HG03060 (cell line): ENCODE results near the gene KRTCAP3.
"Not testable (repeated sequence)": the region's sequence is repeated elsewhere in the genome, so short reads cannot be mapped to it uniquely, and the experiment has no call there.

Experiments used
- ATAC-seq: cut with Tn5 transposase; IDR thresholded peaks from one replicate; pipeline ENCODE4 v1.9.1; 2021; ENCODE audit warnings: low read depth, moderate number of reproducible peaks; ENCODE audit not compliant: unreplicated experiment

Gene KRTCAP3

DNA sequence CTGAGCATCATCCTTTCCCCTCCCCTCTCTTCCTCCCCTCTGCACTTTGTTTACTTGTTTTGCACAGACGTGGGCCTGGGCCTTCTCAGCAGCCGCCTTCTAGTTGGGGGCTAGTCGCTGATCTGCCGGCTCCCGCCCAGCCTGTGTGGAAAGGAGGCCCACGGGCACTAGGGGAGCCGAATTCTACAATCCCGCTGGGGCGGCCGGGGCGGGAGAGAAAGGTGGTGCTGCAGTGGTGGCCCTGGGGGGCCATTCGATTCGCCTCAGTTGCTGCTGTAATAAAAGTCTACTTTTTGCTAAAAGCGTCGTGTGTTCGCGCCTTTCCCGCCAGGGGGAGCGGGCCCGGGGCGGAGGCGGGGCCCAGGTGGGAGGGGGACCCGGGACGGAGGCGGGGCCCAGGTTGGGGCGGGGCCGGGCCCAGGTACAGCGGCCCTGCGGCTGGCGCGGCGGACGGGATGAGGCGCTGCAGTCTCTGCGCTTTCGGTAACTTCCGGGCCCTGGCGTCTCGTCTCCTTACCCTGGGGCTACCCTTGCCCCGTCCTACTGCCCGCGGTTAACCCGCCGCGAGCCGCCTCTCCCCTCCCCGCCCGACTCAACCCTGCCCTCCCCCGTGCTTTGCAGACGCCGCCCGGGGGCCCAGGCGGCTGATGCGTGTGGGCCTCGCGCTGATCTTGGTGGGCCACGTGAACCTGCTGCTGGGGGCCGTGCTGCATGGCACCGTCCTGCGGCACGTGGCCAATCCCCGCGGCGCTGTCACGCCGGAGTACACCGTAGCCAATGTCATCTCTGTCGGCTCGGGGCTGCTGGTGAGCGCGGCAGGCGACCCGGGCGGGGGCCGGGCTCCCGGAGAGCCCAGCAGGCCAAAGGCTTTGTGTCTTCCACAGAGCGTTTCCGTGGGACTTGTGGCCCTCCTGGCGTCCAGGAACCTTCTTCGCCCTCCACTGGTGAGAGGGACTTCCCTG, at the start of gene KRTCAP3:
TSS of gene KRTCAP3 (plus strand) at position 424 of the 962 bp plus-strand sequence. CDS start at position 456, 32 bp downstream.
- ATAC-seq: no peak

DNA sequence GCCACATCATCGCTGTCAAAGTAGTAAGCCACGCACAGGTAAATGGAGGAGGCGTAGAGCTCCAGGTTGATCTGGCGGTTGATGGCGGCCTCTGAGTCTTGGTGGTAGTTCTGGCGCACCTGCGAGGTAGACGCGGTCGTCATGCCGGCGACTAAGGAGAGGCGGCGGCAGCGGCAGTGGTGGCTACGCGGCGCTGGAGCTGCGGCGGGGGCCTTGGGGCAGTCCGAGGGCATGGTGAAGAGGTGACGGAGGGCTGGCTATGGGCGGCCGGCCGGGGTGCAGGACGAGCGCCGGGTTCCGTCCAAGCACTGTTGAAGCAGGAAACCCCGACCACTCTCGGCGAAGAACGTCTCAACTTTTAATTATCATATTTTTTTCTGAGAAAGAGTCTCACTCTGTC, 49.0 kb upstream of the KRTCAP3 start:
- no peak for ATAC-seq

- ATAC-seq: no peak
These were observed 43.2 kb upstream of the KRTCAP3 start for GRCh38 chr2:27398962-27399361.

DNA sequence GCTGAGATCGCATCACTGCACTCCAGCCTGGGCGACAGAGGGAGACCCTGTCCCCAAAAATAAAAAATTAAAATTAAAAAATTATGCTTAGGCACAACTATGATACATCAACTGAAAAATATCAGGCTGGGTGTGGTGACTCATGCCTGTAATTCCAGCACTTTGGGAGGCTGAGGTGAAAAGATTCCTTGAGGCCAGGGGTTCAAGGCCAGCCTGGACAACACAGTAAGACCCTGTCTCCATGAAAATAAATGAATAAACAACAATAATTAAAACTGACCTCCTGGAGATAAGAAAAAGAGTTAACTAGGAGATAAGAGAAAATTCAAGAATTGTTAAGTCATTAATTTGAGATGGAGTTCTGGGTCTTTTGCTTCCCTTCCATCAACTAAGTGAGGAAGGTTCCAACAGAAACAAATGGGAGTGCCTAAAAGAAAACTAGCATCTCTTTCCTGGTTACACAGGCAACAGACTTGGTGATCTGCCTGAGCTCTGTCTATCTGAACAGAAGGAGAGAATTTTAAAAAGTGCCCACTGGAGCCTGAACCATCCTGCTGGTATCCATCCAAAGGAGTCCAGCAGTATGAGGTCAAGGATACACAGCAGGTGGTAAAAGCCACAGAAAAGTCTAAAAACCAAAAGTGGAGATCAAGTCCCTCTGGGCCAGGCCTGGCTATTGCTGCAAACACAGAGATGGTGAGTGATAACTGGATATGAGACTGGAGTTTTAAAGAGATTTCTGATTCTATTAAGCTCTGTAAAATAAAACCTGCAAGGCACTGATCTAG, 41.6 kb upstream of the KRTCAP3 start:
- no peak for ATAC-seq

DNA sequence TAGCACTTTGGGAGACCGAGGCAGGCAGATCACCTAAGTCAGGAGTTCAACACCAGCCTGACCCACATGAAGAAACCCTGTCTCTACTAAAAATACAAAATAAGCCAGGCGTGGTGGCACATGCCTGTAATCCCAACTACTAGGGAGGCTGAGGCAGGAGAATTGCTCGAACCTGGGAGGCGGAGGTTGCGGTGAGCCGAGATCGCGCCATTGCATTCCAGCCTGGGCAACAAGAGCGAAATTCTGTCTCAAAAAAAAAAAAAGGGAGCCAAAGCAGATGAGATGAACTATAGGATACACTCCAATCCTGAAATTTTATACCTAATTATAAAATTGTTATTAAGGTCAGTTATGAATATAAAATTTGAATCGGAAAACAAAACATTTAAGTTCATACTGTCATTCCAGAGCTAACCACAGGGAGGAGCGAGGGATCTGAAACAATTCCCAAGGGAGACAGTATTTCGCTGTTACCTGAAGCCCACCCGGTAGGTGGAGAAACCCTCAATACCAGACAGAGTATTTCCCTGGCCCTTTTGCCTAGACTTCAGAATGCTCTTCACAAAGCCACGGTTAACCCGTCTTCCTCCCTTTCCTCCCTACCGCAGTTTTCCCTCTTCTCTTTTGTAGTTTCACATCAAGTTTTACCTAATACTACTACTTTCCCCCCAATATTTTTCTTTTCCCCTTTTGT, 34.2 kb upstream of the KRTCAP3 start:
- ATAC-seq: no peak

GRCh38 chr2:27408601-27409320, 33.4 kb upstream of the KRTCAP3 start:
- no peak for ATAC-seq

GRCh38 chr2:27409321-27410073, 32.7 kb upstream of the KRTCAP3 start, which contains the start of gene PPM1G:
Gene PPM1G (minus strand): TSS chr2:27409591. CDS start chr2:27409422, 169 bp downstream.
- ATAC-seq: peak; percentile 73

GRCh38 chr2:27412419-27413152, 29.6 kb upstream of the KRTCAP3 start:
- no peak for ATAC-seq

- no peak for ATAC-seq
These were observed 26.0 kb upstream of the KRTCAP3 start for GRCh38 chr2:27416151-27416550.

DNA sequence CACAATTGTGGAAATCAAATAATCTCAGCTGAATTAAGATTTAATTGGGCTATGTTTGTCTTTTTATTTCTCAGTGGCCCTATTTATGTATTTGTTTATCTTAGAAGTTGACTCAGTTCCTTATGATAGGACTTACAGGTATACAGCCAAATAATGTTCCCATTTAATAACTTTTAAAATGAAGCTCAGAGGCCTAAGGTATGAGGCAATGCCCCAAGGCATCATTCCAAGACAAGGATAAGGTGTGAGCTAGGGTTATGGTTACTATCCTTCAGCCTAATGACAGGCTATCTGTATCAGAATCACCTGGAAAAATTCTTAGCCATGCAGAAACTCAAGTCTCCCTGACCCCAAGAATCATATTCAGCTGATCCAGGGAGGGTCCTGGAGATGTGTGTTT, 21.2 kb upstream of the KRTCAP3 start:
- no peak for ATAC-seq

GRCh38 chr2:27421660-27422250, 20.4 kb upstream of the KRTCAP3 start:
- no peak for ATAC-seq

GRCh38 chr2:27422958-27423357, 19.2 kb upstream of the KRTCAP3 start:
- no peak for ATAC-seq

- not testable (repeated sequence) for ATAC-seq
These were observed 17.1 kb upstream of the KRTCAP3 start for GRCh38 chr2:27425039-27425438.

GRCh38 chr2:27427863-27428212, 14.3 kb upstream of the KRTCAP3 start:
- no peak for ATAC-seq

DNA sequence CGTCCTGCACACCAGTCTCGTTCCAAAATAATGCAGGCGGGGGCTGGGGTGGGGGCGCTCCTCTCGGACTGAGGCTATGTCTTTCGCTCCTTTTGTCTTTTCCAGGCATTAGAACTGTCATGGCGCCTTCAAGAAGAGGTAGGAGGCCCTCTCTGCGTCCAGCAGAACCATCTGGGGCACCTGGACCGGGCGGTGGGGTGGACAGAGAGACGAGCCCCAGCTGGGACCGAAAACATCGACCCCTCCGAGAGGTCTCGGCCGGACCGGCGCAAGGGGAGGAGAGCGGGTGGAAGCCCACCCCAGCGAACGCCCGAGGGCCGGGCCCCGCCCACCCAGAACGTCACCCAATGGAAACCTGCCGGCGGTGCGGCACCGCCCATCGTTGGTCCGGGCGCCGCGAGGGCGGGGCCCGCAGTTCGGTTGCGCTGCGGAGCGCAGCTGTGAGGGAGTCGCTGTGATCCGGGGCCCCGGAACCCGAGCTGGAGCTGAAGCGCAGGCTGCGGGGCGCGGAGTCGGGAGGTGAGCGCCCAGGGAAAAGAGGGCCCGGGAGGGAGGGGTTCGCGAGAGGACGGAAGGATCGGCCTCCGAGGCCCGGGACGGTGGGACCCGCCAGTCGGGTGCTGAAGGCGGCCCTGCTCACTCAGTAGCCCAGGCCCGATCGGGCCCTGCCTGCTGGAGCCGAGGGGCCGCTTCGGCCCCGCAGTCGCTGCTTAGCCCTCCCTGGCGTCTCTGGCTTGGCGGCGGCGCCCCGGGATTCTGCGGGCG, 13.8 kb upstream of the KRTCAP3 start, which contains the start of gene NRBP1:
TSS of gene NRBP1 (plus strand) at position 419 of the 765 bp plus-strand sequence. CDS start 4,643 bp downstream, outside the sequence.
- peak; percentile 71 for ATAC-seq

- peak; percentile 28 for ATAC-seq
These were observed 13.1 kb upstream of the KRTCAP3 start for GRCh38 chr2:27428978-27429541.

- ATAC-seq: no peak
These were observed 10.8 kb upstream of the KRTCAP3 start for GRCh38 chr2:27431395-27431794.
